Neural cell (in vitro differentiated cells): ENCODE measurements around the gene CRY2.

Source experiments
- CTCF ChIP-seq: fragments of 450-650 bp; IDR thresholded peaks from 2 replicates; pipeline ENCODE4 v1.5.1; 2014; ENCODE audit warnings: antibody characterized with exemption, mild to moderate bottlenecking, moderate library complexity; ENCODE audit not compliant: poor library complexity, severe bottlenecking
- EP300 ChIP-seq: fragments of 450-650 bp; conservative IDR thresholded peaks from 2 replicates; pipeline ENCODE4 v1.6.1; 2014; ENCODE audit warnings: antibody characterized with exemption, mild to moderate bottlenecking, moderate library complexity; ENCODE audit not compliant: poor library complexity, severe bottlenecking
- EZH2 ChIP-seq: fragments of 200-600, 300-800 bp; shearing (Covaris generic), sonication (generic); IDR thresholded peaks from 2 replicates; pipeline ENCODE4 v1.6.1; 2014; ENCODE audit warnings: antibody characterized with exemption, low read length, borderline replicate concordance, mild to moderate bottlenecking; ENCODE audit not compliant: insufficient read depth, poor library complexity, severe bottlenecking
- MXI1 ChIP-seq: fragments of 450-650 bp; conservative IDR thresholded peaks from 2 replicates; pipeline ENCODE4 v1.6.1; 2014; ENCODE audit warnings: antibody characterized with exemption, mild to moderate bottlenecking; ENCODE audit not compliant: poor library complexity, severe bottlenecking
- POLR2AphosphoS5 ChIP-seq: IDR thresholded peaks from 2 replicates; pipeline ENCODE4 v1.6.1; 2012
- RAD21 ChIP-seq: fragments of 450-650 bp; conservative IDR thresholded peaks from 2 replicates; pipeline ENCODE4 v1.6.1; 2014; ENCODE audit warnings: antibody characterized with exemption, mild to moderate bottlenecking, moderate library complexity
- REST ChIP-seq: IDR thresholded peaks from 2 replicates; pipeline ENCODE4 v1.6.1; 2012; ENCODE audit warnings: borderline replicate concordance

GRCh38 chr11:45900916-45901617 is 53.8 kb downstream of the CRY2 start:
- TF ChIP-seq EZH2 = no peak
- no peak for TF ChIP-seq CTCF
- no peak for TF ChIP-seq EP300
- TF ChIP-seq MXI1 = no peak
- TF ChIP-seq RAD21 = no peak
- no peak for TF ChIP-seq POLR2AphosphoS5
- no peak for TF ChIP-seq REST
